Measurements from ENCODE around the gene COX20. TPM values are rescaled to one million over a fixed set of nuclear protein-coding genes. Genes with fewer than 3 reads are reported as not detected.

Gene COX20
- total and polyA plus RNA-seq, 2 of the 8 experiments (the other 6 are each of a cell fraction or from before 2014, with no cell fraction given) = 17.5 to 28.8 TPM

DNA sequence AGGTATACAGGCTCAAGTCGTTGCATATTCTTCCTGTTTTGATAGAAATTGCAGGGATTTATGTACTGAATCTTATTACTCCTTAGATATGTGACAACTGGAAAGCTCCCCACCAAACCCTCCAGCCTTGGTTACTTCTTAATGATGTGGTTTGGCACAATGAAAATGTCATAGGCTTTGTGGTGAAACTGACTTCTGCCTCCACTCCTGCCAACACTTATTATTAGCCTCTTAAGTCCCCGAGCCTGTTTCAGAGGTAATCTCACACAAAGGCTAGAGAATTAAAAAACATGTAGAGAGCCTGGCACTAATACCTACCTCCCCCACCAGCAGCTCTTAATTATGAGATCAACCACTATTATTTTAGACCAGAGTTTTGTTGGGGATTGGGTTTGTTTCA lies 4.2 kb downstream of the COX20 start:
- H3K79me1 ChIP-seq (ENCODE audit: low read depth, low read length) = no peaks in the 10 kb centered on the region; the same call in 1 of the 2 replicates
- POLR2A ChIA-PET (ENCODE audit: partially characterized antibody) = interaction anchor here (0.8 to 18.5 kb wide), 10 partner anchors 13 to 283 kb away, joined by 3 to 677 read pairs (median 4); partner anchors contain the start of genes DESI2 and HNRNPU
- H3K23ac ChIP-seq (ENCODE audit: insufficient read length) = no peak overlapping the region
- no peak overlapping the region for H3K4me3 ChIP-seq (ENCODE audit: extremely low read depth in 1 of 4, insufficient read depth in 2 of 4, low read depth in 3 of 4, low read length in 4 of 4)
- no peak overlapping the region for H2BK5ac ChIP-seq (ENCODE audit: low read depth, low read length)
- no peak overlapping the region for H3K27ac ChIP-seq (ENCODE audit: low read depth, low read length)
- no peak overlapping the region for H2BK12ac ChIP-seq (ENCODE audit: low read depth, low read length)
- DNase-seq (ENCODE audit: low read depth in 1 of 2, low spot score in 2 of 2) (no peak), FAIRE-seq (no peak)
- H4K91ac ChIP-seq (replicated peaks; ENCODE audit: insufficient read length, low read length) = no peak overlapping the region
- peaks cover 0 to 45% of the 10 kb centered on the region in 2 experiments; a peak in 3 of 4 replicates for H3K79me2 ChIP-seq (ENCODE audit: control insufficient read depth in 1 of 2, insufficient read depth in 2 of 2, low read length in 2 of 2)
- no peak overlapping the region for H3K4ac ChIP-seq (replicated peaks; ENCODE audit: insufficient read length, low read depth, low read length)
- H3K4me2 ChIP-seq (ENCODE audit: insufficient read depth in 1 of 2, low read depth in 2 of 2, low read length in 2 of 2) = no peak overlapping the region
- H3K23me2 ChIP-seq (ENCODE audit: low read depth, low read length) = peaks cover 3% of the 10 kb centered on the region
- H4K20me1 ChIP-seq (replicated peaks in 1 of 2; ENCODE audit: control insufficient read depth in 1 of 2, insufficient read depth in 2 of 2, low read length in 2 of 2) = peaks cover 7 to 10% of the 10 kb centered on the region in 2 experiments
- no peak overlapping the region for H2AFZ ChIP-seq (ENCODE audit: low read length)
- WGBS, 2 experiments (ENCODE audit: extremely low coverage in 1 of 2, insufficient coverage in 1 of 2, insufficient read length in 1 of 2, insufficient replicate concordance in 2 of 2, low coverage in 1 of 2, low lambda C conversion rate in 2 of 2, missing lambda C conversion rate in 1 of 2) = 91% methylated on average over 2 of the region's 2 CpGs; no CpG with 5 or more reads in 1 of the 2 experiments
- H3K4me1 ChIP-seq (replicated peaks in 1 of 4; ENCODE audit: control insufficient read depth in 3 of 4, insufficient read depth in 4 of 4, low read length in 3 of 4) = peaks cover 0 to 3% (median under 1%) of the 10 kb centered on the region in 4 experiments; a peak in 4 of 7 replicates
- H3K9me3 ChIP-seq (ENCODE audit: insufficient read depth in 2 of 2, low read depth in 1 of 2, low read length in 1 of 2) = no peaks in the 10 kb centered on the region
- no peak overlapping the region for H3K18ac ChIP-seq (ENCODE audit: extremely low read depth, low read length)
- no peak overlapping the region for H4K8ac ChIP-seq (ENCODE audit: extremely low read depth, insufficient read depth, low read length)
- no peak overlapping the region for H3K9ac ChIP-seq (replicated peaks in 1 of 4; ENCODE audit: extremely low read depth in 1 of 4, low read depth in 3 of 4, low read length in 3 of 4)
- no peak overlapping the region for H2BK20ac ChIP-seq (ENCODE audit: low read length)
- H4K5ac ChIP-seq (ENCODE audit: insufficient read length, low read depth, low read length) = no peak overlapping the region
- no peak overlapping the region for H3K14ac ChIP-seq (ENCODE audit: insufficient read length)
- H3K56ac ChIP-seq (replicated peaks; ENCODE audit: insufficient read length, low read depth, low read length) = no peak overlapping the region
- no peaks in the 10 kb centered on the region for H3K27me3 ChIP-seq (replicated peaks in 1 of 4; ENCODE audit: control insufficient read depth in 3 of 4, extremely low read depth in 1 of 4, insufficient read depth in 3 of 4, low read length in 3 of 4)
- H2BK120ac ChIP-seq (replicated peaks; ENCODE audit: low read depth, low read length) = no peak overlapping the region
- no peak overlapping the region for H2BK15ac ChIP-seq (ENCODE audit: low read length)
- peaks cover 4 to 54% (median 21%) of the 10 kb centered on the region in 4 experiments for H3K36me3 ChIP-seq (ENCODE audit: control insufficient read depth in 2 of 4, insufficient read depth in 4 of 4, low read length in 3 of 4)
- CTCF ChIA-PET (ENCODE audit: partially characterized antibody) = interaction anchor here (0.6 to 2.6 kb wide), 6 partner anchors 9 to 236 kb away, joined by 3 to 11 read pairs (median 5); no protein-coding TSS in a partner anchor
- H2AK5ac ChIP-seq (ENCODE audit: low read depth, low read length) = no peak overlapping the region
- TF ChIP-seq CREB1 (IDR thresholded peaks at IDR 0.05) (no peak), KDM5A (IDR thresholded peaks at IDR 0.05; ENCODE audit: low read length) (no peak), ZNF274 (IDR thresholded peaks at IDR 0.05; ENCODE audit: borderline replicate concordance, extremely low read depth, low read length) (no peak), NRF1 (IDR thresholded peaks at IDR 0.05; ENCODE audit: low read depth, low read length) (no peak), EZH2 (IDR thresholded peaks at IDR 0.05; ENCODE audit: low read depth, low read length, severe bottlenecking) (no peak), SP1 (IDR thresholded peaks at IDR 0.05; ENCODE audit: low read depth, low read length) (no peak), YY1 (IDR thresholded peaks at IDR 0.05; ENCODE audit: low read depth, low read length) (no peak), RAD21 (IDR thresholded peaks at IDR 0.05 in 1 of 2, conservative IDR thresholded peaks at IDR 0.05 in 1 of 2; ENCODE audit: low read depth in 2 of 2, low read length in 2 of 2) (no peak)
- TF ChIP-seq, protein P1, sequence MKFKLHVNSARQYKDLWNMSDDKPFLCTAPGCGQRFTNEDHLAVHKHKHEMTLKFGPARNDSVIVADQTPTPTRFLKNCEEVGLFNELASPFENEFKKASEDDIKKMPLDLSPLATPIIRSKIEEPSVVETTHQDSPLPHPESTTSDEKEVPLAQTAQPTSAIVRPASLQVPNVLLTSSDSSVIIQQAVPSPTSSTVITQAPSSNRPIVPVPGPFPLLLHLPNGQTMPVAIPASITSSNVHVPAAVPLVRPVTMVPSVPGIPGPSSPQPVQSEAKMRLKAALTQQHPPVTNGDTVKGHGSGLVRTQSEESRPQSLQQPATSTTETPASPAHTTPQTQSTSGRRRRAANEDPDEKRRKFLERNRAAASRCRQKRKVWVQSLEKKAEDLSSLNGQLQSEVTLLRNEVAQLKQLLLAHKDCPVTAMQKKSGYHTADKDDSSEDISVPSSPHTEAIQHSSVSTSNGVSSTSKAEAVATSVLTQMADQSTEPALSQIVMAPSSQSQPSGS (IDR thresholded peaks at IDR 0.05; ENCODE audit: low read length) = no peak
- TF ChIP-seq, protein P2, sequence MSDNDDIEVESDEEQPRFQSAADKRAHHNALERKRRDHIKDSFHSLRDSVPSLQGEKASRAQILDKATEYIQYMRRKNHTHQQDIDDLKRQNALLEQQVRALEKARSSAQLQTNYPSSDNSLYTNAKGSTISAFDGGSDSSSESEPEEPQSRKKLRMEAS (IDR thresholded peaks at IDR 0.05) = no peak

All from H1 (cell line).